Astrocyte of the spinal cord (primary cell): ENCODE results near the gene RHOU.

Experiments used
- DNase-seq: peaks from one replicate; pipeline ENCODE4 v3.0.0; 2011; ENCODE audit warnings: low read depth, low spot score
- H3K4me3 ChIP-seq: 2 replicates; pipeline ENCODE4 v1.5.1; 2011; ENCODE audit warnings: low read depth, mild to moderate bottlenecking, low read length, moderate library complexity
- in situ Hi-C: cut with HindIII; loops from 2 replicates; pipeline ENCODE4 v1.10.0; 2017; ENCODE audit warnings: low sequenced_read_pairs
- TF ChIP-seq, protein P1 (sequence below): IDR thresholded peaks from 2 replicates; pipeline ENCODE4 v1.5.1; 2012; ENCODE audit warnings: low read depth, mild to moderate bottlenecking, low read length, inconsistent platforms

The RHOU gene

GRCh38 chr1:228721407-228721806 lies 13.9 kb upstream of the RHOU start:
- TF ChIP-seq, protein P1, sequence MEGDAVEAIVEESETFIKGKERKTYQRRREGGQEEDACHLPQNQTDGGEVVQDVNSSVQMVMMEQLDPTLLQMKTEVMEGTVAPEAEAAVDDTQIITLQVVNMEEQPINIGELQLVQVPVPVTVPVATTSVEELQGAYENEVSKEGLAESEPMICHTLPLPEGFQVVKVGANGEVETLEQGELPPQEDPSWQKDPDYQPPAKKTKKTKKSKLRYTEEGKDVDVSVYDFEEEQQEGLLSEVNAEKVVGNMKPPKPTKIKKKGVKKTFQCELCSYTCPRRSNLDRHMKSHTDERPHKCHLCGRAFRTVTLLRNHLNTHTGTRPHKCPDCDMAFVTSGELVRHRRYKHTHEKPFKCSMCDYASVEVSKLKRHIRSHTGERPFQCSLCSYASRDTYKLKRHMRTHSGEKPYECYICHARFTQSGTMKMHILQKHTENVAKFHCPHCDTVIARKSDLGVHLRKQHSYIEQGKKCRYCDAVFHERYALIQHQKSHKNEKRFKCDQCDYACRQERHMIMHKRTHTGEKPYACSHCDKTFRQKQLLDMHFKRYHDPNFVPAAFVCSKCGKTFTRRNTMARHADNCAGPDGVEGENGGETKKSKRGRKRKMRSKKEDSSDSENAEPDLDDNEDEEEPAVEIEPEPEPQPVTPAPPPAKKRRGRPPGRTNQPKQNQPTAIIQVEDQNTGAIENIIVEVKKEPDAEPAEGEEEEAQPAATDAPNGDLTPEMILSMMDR: no peak
- in situ Hi-C loops: no loop called here
- DNase-seq: no peak
- H3K4me3 ChIP-seq: no peak overlapping the region

DNA sequence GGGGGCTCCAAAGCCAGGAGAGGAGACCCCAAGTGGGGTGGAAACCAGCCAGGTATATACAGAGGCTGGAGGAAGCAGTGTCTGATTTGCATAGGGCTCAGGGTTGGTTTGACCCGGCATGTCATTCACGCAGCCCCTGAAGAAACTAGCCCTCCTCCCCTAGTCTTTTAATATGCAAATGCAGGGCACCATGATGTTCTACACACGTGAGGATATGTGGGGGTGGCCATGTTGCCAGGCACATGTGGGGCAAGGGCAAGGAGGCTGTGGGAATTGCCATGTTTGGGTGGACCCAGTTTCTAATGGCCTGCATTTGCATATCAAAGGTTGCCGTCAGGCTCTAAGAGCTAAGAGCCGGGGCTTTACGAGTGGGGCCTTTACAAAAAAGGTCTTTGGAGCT lies 12.0 kb upstream of the RHOU start:
- TF ChIP-seq, protein P1: no peak
- DNase-seq: no peak
- H3K4me3 ChIP-seq: no peak overlapping the region
- in situ Hi-C loops: no loop called here

GRCh38 chr1:228723921-228724320 lies 11.4 kb upstream of the RHOU start:
- H3K4me3 ChIP-seq: no peak overlapping the region
- in situ Hi-C loops: no loop called here
- TF ChIP-seq, protein P1: no peak

GRCh38 chr1:228725178-228725577 lies 10.1 kb upstream of the RHOU start:
- TF ChIP-seq, protein P1: no peak
- no peak overlapping the region for H3K4me3 ChIP-seq
- in situ Hi-C loops: no loop called here
- DNase-seq: no peak

More at GRCh38 chr1:228723921-228724320, 11.4 kb upstream of the RHOU start:
- DNase-seq: no peak

DNA sequence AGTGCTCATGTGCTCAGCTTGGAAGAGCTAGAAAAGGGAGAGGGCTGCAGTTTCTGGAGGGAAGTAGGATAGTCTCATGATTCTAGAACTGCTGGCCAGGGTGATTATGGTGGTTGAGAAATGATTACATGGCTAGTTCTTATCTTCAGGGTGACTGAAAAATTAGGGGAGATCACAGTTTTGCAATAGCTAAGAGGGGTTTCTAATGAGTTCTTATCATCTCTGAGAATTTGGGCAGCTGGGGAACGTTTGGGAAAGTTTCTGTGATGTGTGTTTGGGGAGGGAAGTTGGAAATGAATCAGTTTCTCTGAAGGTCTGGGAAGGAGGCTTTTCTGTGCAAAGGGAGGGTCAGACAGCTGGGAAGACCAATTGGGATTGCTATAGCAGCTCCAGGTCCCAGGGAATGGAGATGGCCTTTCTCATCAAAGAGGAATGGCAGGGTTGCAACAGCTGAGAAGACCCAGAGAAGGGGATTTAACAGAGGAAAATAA lies 7.6 kb upstream of the RHOU start:
- in situ Hi-C loops: no loop called here
- no peak for DNase-seq
- H3K4me3 ChIP-seq: no peak overlapping the region
- TF ChIP-seq, protein P1: no peak

GRCh38 chr1:228732426-228732825 lies 2.9 kb upstream of the RHOU start:
- in situ Hi-C loops: no loop called here
- TF ChIP-seq, protein P1: no peak
- no peak for DNase-seq

GRCh38 chr1:228733576-228733975 lies 1.7 kb upstream of the RHOU start:
- no peak overlapping the region for H3K4me3 ChIP-seq
- no peak for DNase-seq
- TF ChIP-seq, protein P1: no peak
- in situ Hi-C loops: no loop called here

More at GRCh38 chr1:228732426-228732825, 2.9 kb upstream of the RHOU start:
- H3K4me3 ChIP-seq: no peak overlapping the region
